Tibial artery (tissue), 4 donors: ENCODE results near the gene PRKG1.

Experiments used
- DNase-seq, 2 donors: peaks; one replicate each; pipeline ENCODE4 v3.0.0-alpha.2; 2019
- H3K27ac ChIP-seq, 2 donors: fragments of 200-600 bp; sonication (generic) in 1 of 2; 1 replicate in 1 of 2; 2 replicates in 1 of 2; pipeline ENCODE4 v1.5.1; 2018 to 2019; ENCODE audit warnings: mild to moderate bottlenecking in 1 of 2
- H3K27me3 ChIP-seq, 2 donors: fragments of 200-600 bp; sonication (generic) in 1 of 2; one replicate each; pipeline versions ENCODE4 v1.5.1 to v1.6.0; 2016 to 2019
- H3K36me3 ChIP-seq, 3 donors: fragments of 200-600 bp; sonication (generic) in 2 of 3; one replicate each; pipeline ENCODE4 v1.5.1; 2016 to 2019; ENCODE audit warnings: mild to moderate bottlenecking in 2 of 3
- H3K4me1 ChIP-seq, 4 donors: fragments of 200-600 bp; sonication (generic) in 2 of 4; 1 replicate in 3 of 4; 2 replicates in 1 of 4; pipeline ENCODE4 v1.5.1; 2016 to 2019
- H3K4me3 ChIP-seq, 2 donors: fragments of 200-600 bp; sonication (generic) in 1 of 2; 1 replicate in 1 of 2; 2 replicates in 1 of 2; pipeline ENCODE4 v1.5.1; 2018 to 2019; ENCODE audit warnings: mild to moderate bottlenecking in 2 of 2
- H3K9me3 ChIP-seq, 3 donors: fragments of 200-600 bp; sonication (generic) in 1 of 3; one replicate each; pipeline ENCODE4 v1.5.1; 2016 to 2019
- CTCF ChIP-seq, 2 experiments: fragments of 200-600 bp in 1 of 2; fragments of 450-650 bp in 1 of 2; IDR thresholded peaks; one replicate each; pipeline ENCODE4 v1.5.1; 2017 to 2019; ENCODE audit warnings: antibody characterized with exemption in 2 of 2, mild to moderate bottlenecking in 1 of 2, moderate library complexity in 1 of 2
- intact Hi-C: fragments of 100-400 bp; cut with DNase I; formaldehyde crosslinking; loops from one replicate; pipeline ENCODE4 v1.15.0; 2023; ENCODE audit warnings: low total_unique reads

Gene PRKG1

GRCh38 chr10:51852297-51852696 lies 778.0 kb downstream of the PRKG1 start:
- H3K27ac ChIP-seq = no peak overlapping the region
- H3K4me3 ChIP-seq = no peak overlapping the region
- no peaks in the 10 kb centered on the region for H3K27me3 ChIP-seq
- no peaks in the 10 kb centered on the region for H3K4me1 ChIP-seq
- peaks cover 0 to 5% (median 5%) of the 10 kb centered on the region in 3 donors for H3K9me3 ChIP-seq
- intact Hi-C loops = no loop called here
- TF ChIP-seq CTCF (IDR thresholded peaks at IDR 0.05) = no peak
- no peak for DNase-seq
- H3K36me3 ChIP-seq = no peaks in the 10 kb centered on the region

GRCh38 chr10:51857305-51857704 lies 783.0 kb downstream of the PRKG1 start:
- Histone ChIP-seq H3K4me1 (peaks cover 0 to 35% (median 16%) of the 10 kb centered on the region in 4 donors), H3K9me3 (peaks cover 0 to 5% (median 5%) of the 10 kb centered on the region in 3 donors), H3K4me3 (no peak overlapping the region), H3K27me3 (no peaks in the 10 kb centered on the region), H3K36me3 (no peaks in the 10 kb centered on the region), H3K27ac (no peak overlapping the region)
- DNase-seq = no peak
- no peak for TF ChIP-seq CTCF (IDR thresholded peaks at IDR 0.05)
- intact Hi-C loops = no loop called here

GRCh38 chr10:51860257-51860656 lies 786.0 kb downstream of the PRKG1 start:
- Histone ChIP-seq H3K4me1 (peaks cover 0 to 41% (median 16%) of the 10 kb centered on the region in 4 donors), H3K4me3 (no peak overlapping the region), H3K36me3 (no peaks in the 10 kb centered on the region), H3K9me3 (peaks cover 0 to 5% (median 5%) of the 10 kb centered on the region in 3 donors), H3K27me3 (no peaks in the 10 kb centered on the region), H3K27ac (peak overlapping the region; percentile 24 to 55)
- DNase-seq = peak; percentile 75 to 81
- intact Hi-C loops = no loop called here
- TF ChIP-seq CTCF (IDR thresholded peaks at IDR 0.05) = no peak

- no peaks in the 10 kb centered on the region for H3K27me3 ChIP-seq
- intact Hi-C loops = no loop called here
- H3K4me3 ChIP-seq = no peak overlapping the region
- H3K27ac ChIP-seq = peak overlapping the region; percentile 41 to 42
- no peaks in the 10 kb centered on the region for H3K36me3 ChIP-seq
- no peak for DNase-seq
- peaks cover 0 to 41% (median 16%) of the 10 kb centered on the region in 4 donors for H3K4me1 ChIP-seq
- no peak for TF ChIP-seq CTCF (IDR thresholded peaks at IDR 0.05)
- H3K9me3 ChIP-seq = peaks cover 0 to 2% (median 1%) of the 10 kb centered on the region in 3 donors
These were observed 786.8 kb downstream of the PRKG1 start for GRCh38 chr10:51861051-51861450.

GRCh38 chr10:51861731-51862130 lies 787.4 kb downstream of the PRKG1 start:
- Histone ChIP-seq H3K4me3 (no peak overlapping the region), H3K27ac (peak overlapping the region; percentile 22 to 41), H3K36me3 (no peaks in the 10 kb centered on the region), H3K9me3 (no peaks in the 10 kb centered on the region), H3K27me3 (no peaks in the 10 kb centered on the region), H3K4me1 (peaks cover 0 to 41% (median 16%) of the 10 kb centered on the region in 4 donors)
- intact Hi-C loops = no loop called here
- TF ChIP-seq CTCF (IDR thresholded peaks at IDR 0.05) = no peak
- DNase-seq = no peak

- intact Hi-C loops = no loop called here
- no peak for TF ChIP-seq CTCF (IDR thresholded peaks at IDR 0.05)
- Histone ChIP-seq H3K27me3 (no peaks in the 10 kb centered on the region), H3K27ac (peak overlapping the region; percentile 22 to 41), H3K9me3 (no peaks in the 10 kb centered on the region), H3K4me1 (peaks cover 0 to 41% (median 16%) of the 10 kb centered on the region in 4 donors), H3K36me3 (no peaks in the 10 kb centered on the region), H3K4me3 (no peak overlapping the region)
- no peak for DNase-seq
These were observed 787.9 kb downstream of the PRKG1 start for GRCh38 chr10:51862149-51862548.
